ENCODE measurements around the gene MPZL1. TPM values are rescaled to one million over a fixed set of nuclear protein-coding genes. Genes with fewer than 3 reads are reported as not detected.

MPZL1 gene
- total RNA-seq, 4 donors from 2014 or later = 9.2 to 15.7 (median 11.7) TPM

DNA sequence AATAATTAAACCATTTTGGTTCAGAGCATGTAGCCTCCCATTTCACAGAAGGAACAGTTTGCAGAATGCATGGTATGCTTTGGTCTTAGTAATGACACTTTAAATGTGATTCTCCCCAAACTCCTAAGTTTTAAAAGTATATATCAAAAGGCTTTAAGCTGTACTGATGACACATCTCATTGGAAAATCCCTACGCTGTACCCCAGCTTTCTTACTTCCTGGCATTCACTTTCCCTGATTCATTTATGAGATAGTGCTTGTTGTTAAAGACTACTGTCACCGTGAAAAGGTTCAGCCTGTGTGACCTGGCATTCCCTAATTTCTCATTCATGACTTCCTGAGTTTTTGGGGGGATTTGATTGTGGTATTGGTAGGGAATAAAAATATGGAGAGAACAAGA is 53.4 kb downstream of the MPZL1 start:
- in situ Hi-C loops (cut with MboI; ENCODE audit: low sequenced_read_pairs in 4 of 4) = no loop called here
- Histone ChIP-seq H3K27ac (no peak overlapping the region), H3K27me3 (no peaks in the 10 kb centered on the region), H3K9me3 (no peaks in the 10 kb centered on the region), H3K36me3 (peaks cover 0 to 23% of the 10 kb centered on the region in 2 donors), H3K4me3 (no peak overlapping the region), H3K4me1 (no peaks in the 10 kb centered on the region)
- no peak for ATAC-seq
- DNase-seq = no peak
- intact Hi-C loops (cut with DNase I; ENCODE audit: low total_unique reads) = no loop called here
- TF ChIP-seq POLR2A (IDR thresholded peaks at IDR 0.05) (no peak), CTCF (IDR thresholded peaks at IDR 0.05 in 4 of 5, conservative IDR thresholded peaks at IDR 0.05 in 1 of 5) (no peak)

DNA sequence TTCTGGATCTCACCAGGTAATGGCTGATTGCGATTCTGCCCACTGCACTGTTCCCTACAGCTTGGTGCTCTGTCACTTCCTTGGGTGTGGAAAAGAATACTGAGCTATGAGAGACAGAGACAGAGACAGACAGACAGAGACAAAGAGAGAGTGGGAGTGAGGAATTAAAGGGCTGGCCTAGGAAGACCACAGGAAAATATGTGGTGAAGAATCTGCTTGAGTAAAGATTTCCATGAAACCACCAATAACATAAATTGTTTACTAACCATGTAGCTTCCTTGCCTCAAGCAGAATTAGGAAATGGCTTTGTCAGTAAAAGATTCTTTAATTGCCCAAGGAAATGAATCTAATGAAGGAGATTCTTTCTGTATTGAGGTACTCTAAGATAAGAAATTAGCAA is 54.4 kb downstream of the MPZL1 start:
- Histone ChIP-seq H3K4me1 (no peaks in the 10 kb centered on the region), H3K9me3 (no peaks in the 10 kb centered on the region), H3K27me3 (no peaks in the 10 kb centered on the region), H3K4me3 (no peak overlapping the region), H3K27ac (no peak overlapping the region), H3K36me3 (peaks cover 0 to 33% of the 10 kb centered on the region in 2 donors)
- no peak for DNase-seq
- intact Hi-C loops (cut with DNase I; ENCODE audit: low total_unique reads) = no loop called here
- no peak for TF ChIP-seq CTCF (IDR thresholded peaks at IDR 0.05 in 4 of 5, conservative IDR thresholded peaks at IDR 0.05 in 1 of 5)
- TF ChIP-seq POLR2A (IDR thresholded peaks at IDR 0.05) = no peak
- in situ Hi-C loops (cut with MboI; ENCODE audit: low sequenced_read_pairs in 4 of 4) = no loop called here
- ATAC-seq = no peak

DNA sequence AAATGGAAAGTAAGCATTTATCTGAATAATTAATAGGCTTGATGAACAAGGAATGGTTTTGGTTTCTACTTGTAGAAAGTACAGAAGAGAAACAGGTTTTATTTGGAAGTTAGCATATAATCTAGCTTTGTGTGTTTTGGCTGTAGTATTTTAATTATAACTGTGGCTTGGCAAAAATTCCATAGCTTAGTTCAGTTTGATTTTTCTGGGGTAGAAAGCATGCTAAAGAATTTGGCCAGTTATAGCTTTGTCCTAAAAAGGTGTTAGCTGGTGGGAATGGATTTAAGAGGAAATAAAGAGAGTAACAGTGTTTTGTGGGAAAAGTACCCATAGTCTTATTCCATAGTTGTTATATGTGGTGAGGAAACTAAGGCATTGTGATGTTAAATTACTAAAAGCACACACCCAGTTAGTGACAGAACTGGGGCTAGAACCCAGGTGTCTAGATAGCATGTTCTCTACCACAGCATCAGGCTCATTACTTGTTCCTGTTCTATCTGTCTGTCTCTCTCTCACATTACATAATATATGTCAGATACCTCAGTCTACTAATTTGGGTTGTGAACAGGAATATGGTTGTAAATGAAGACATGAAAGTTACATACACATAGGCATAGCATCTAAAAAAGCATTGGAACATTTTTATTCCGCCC is 55.0 kb downstream of the MPZL1 start:
- Histone ChIP-seq H3K4me3 (no peak overlapping the region), H3K27ac (no peak overlapping the region), H3K4me1 (no peaks in the 10 kb centered on the region), H3K9me3 (no peaks in the 10 kb centered on the region), H3K36me3 (peaks cover 0 to 37% of the 10 kb centered on the region in 2 donors), H3K27me3 (no peaks in the 10 kb centered on the region)
- DNase-seq (no peak), ATAC-seq (no peak)
- intact Hi-C loops (cut with DNase I; ENCODE audit: low total_unique reads) = no loop called here
- TF ChIP-seq CTCF (IDR thresholded peaks at IDR 0.05 in 4 of 5, conservative IDR thresholded peaks at IDR 0.05 in 1 of 5) (no peak), POLR2A (IDR thresholded peaks at IDR 0.05) (no peak)
- in situ Hi-C loops (cut with MboI; ENCODE audit: low sequenced_read_pairs in 4 of 4) = no loop called here

GRCh38 chr1:167777269-167777650 is 55.5 kb downstream of the MPZL1 start:
- no peaks in the 10 kb centered on the region for H3K4me1 ChIP-seq
- intact Hi-C loops (cut with DNase I; ENCODE audit: low total_unique reads) = no loop called here
- in situ Hi-C loops (cut with MboI; ENCODE audit: low sequenced_read_pairs in 4 of 4) = no loop called here
- peaks cover 0 to 37% of the 10 kb centered on the region in 2 donors for H3K36me3 ChIP-seq
- no peak overlapping the region for H3K27ac ChIP-seq
- DNase-seq (no peak), ATAC-seq (no peak)
- TF ChIP-seq POLR2A (IDR thresholded peaks at IDR 0.05) (no peak), CTCF (IDR thresholded peaks at IDR 0.05 in 4 of 5, conservative IDR thresholded peaks at IDR 0.05 in 1 of 5) (no peak)
- H3K4me3 ChIP-seq = no peak overlapping the region
- no peaks in the 10 kb centered on the region for H3K27me3 ChIP-seq
- no peaks in the 10 kb centered on the region for H3K9me3 ChIP-seq

DNA sequence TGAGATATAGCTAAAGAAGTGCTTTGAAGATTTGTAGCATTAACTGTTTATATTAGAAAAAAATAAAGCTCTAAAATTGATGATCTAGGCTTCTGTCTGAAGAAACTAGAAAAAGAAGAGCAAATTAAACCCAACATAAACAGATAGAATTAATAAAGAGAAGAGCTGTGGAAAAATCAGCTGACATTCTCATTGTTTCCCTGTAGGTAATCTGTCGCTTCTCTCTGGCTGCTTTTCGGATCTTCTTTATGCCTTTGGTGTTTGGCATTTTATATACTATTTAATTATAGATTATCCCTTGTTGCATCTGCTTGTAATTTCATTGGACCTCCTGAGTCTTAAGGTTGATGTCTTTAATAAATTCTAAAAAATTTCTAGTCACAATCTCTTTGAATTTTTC is 59.8 kb downstream of the MPZL1 start:
- no peak for TF ChIP-seq CTCF (IDR thresholded peaks at IDR 0.05 in 4 of 5, conservative IDR thresholded peaks at IDR 0.05 in 1 of 5)
- TF ChIP-seq POLR2A (IDR thresholded peaks at IDR 0.05) = no peak
- H3K4me3 ChIP-seq = no peak overlapping the region
- H3K4me1 ChIP-seq = no peaks in the 10 kb centered on the region
- no peak for ATAC-seq
- H3K9me3 ChIP-seq = no peaks in the 10 kb centered on the region
- no peak overlapping the region for H3K27ac ChIP-seq
- peaks cover 0 to 27% of the 10 kb centered on the region in 2 donors for H3K36me3 ChIP-seq
- no peak for DNase-seq
- no peaks in the 10 kb centered on the region for H3K27me3 ChIP-seq
- in situ Hi-C loops (cut with MboI; ENCODE audit: low sequenced_read_pairs in 4 of 4) (no loop called here), intact Hi-C loops (cut with DNase I; ENCODE audit: low total_unique reads) (no loop called here)

Data from gastrocnemius medialis (tissue), 4 donors.